ENCODE measurements around the gene TTC17.

DNA sequence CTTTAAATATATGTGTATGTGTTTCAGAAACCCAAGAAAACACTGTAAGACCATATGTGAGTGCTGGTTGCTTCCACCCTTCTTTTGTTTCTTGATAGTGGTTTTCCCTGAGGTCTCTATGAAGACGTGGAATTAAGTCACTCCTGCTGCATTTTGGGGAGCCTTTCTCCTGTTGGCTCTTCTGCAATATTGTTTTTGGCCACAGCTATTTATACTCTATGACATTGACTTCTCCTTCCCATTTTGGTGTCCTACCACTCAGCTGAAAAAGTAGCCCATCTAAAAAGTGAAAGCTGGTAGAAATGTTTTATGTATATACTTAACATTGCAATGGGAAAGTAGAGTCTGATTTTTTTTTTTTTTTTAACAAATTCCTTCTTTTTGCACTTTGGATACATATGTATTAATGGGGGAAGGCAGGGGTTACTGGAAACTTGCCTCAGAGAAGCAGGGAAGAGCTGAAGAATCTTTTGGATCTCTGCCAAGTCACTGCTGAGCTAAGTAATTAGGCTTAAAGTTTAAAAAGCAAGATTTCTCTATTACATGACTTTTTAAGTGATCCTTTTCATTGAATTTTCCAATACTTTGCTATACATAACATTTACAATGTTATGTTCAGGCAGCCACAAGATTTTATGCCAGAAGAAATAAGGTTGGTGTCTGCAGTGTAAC, 1.8 kb downstream of the TTC17 start:
- TF ChIP-seq, protein P1, sequence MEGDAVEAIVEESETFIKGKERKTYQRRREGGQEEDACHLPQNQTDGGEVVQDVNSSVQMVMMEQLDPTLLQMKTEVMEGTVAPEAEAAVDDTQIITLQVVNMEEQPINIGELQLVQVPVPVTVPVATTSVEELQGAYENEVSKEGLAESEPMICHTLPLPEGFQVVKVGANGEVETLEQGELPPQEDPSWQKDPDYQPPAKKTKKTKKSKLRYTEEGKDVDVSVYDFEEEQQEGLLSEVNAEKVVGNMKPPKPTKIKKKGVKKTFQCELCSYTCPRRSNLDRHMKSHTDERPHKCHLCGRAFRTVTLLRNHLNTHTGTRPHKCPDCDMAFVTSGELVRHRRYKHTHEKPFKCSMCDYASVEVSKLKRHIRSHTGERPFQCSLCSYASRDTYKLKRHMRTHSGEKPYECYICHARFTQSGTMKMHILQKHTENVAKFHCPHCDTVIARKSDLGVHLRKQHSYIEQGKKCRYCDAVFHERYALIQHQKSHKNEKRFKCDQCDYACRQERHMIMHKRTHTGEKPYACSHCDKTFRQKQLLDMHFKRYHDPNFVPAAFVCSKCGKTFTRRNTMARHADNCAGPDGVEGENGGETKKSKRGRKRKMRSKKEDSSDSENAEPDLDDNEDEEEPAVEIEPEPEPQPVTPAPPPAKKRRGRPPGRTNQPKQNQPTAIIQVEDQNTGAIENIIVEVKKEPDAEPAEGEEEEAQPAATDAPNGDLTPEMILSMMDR (conservative IDR thresholded peaks at IDR 0.05; ENCODE audit: low read depth, low read length), result no peak
- TF ChIP-seq EZH2 (IDR thresholded peaks at IDR 0.05; ENCODE audit: low read length, unreplicated experiment) (no peak), EZH2phosphoT487 (IDR thresholded peaks at IDR 0.05; ENCODE audit: borderline replicate concordance, low read length) (no peak)

Measured in PC-3 (cell line).